Epithelial cell of proximal tubule (primary cell): ENCODE results near the gene BLOC1S1. TPM values are rescaled to one million over a fixed set of nuclear protein-coding genes. Genes with fewer than 3 reads are reported as not detected.

ENCODE experiments used
- DNase-seq: peaks from one replicate; pipeline ENCODE4 v3.0.0-alpha.2; 2011; ENCODE audit warnings: low read depth
- H3K4me3 ChIP-seq: 2 replicates; pipeline ENCODE4 v1.5.1; 2011; ENCODE audit warnings: low read depth, mild to moderate bottlenecking, low read length
- CTCF ChIP-seq: conservative IDR thresholded peaks from 2 replicates; pipeline ENCODE4 v1.5.1; 2012; ENCODE audit warnings: low read depth, mild to moderate bottlenecking, low read length
- total RNA-seq: library from RNA; depleted of rRNA; stranded (reverse); fragments of >200 nt; gene quantifications from 2 replicates; pipeline ENCODE4 v1.2.3, GENCODE V29; 2015

BLOC1S1 gene
- total RNA-seq, 1 donor from 2014 or later = 187 TPM

DNA sequence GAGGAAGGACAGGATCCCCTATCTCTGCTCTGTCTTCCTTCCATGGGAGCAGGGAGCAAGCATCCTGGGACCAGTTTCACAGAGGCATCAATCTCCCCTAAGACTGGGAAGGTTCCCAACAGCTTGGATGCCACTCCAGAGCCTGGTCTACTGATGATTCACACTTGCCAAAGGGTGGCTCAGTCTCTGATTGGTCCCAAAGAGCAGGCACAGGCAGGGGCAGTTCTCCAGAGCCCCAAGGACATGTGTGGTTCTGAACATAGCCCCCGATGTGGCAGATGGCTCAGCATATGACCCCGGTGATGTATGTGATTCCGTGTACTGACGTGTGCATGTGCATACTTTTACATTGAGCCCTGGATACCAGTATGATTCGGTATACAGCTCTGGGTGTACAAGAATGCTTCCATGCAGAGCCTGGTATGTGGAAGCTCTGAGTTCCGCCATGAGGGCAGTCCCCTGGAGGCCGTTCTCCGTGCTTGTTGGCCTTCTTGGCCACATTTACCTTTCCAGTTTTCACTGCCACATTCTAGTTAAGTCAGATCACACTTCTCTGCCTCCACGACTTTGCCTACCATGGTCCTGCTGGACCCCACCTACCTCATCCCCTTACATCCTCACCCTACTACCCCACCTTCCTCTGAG, 29.4 kb upstream of the BLOC1S1 start:
- no peak overlapping the region for H3K4me3 ChIP-seq
- no peak for TF ChIP-seq CTCF
- no peak for DNase-seq

GRCh38 chr12:55687746-55688145, 28.1 kb upstream of the BLOC1S1 start:
- no peak for TF ChIP-seq CTCF
- DNase-seq = no peak
- H3K4me3 ChIP-seq = no peak overlapping the region

GRCh38 chr12:55688716-55689655, 26.9 kb upstream of the BLOC1S1 start:
- no peak for TF ChIP-seq CTCF
- no peak overlapping the region for H3K4me3 ChIP-seq
- no peak for DNase-seq

GRCh38 chr12:55692631-55693322, 23.1 kb upstream of the BLOC1S1 start:
- no peak for TF ChIP-seq CTCF
- H3K4me3 ChIP-seq = no peak overlapping the region
- DNase-seq = no peak

- DNase-seq = no peak
- TF ChIP-seq CTCF = no peak
- H3K4me3 ChIP-seq = no peak overlapping the region
Observed at GRCh38 chr12:55693323-55694187, 22.3 kb upstream of the BLOC1S1 start.

- TF ChIP-seq CTCF = no peak
- no peak overlapping the region for H3K4me3 ChIP-seq
- DNase-seq = no peak
Observed at GRCh38 chr12:55694188-55694515, 21.7 kb upstream of the BLOC1S1 start.
